ENCODE data around the gene PRPSAP2. TPM values are rescaled to one million over a fixed set of nuclear protein-coding genes. Genes with fewer than 3 reads are reported as not detected.

The PRPSAP2 gene
- total and polyA plus RNA-seq, 8 donors, result 27.3 to 57.4 (median 54.1) TPM

- H3K27me3 ChIP-seq, result no peaks in the 10 kb centered on the region
- no peak for TF ChIP-seq CTCF (IDR thresholded peaks at IDR 0.05)
- H3K4me1 ChIP-seq, result no peaks in the 10 kb centered on the region
- peaks cover 0 to 76% of the 10 kb centered on the region in 2 donors for H3K36me3 ChIP-seq
- no peaks in the 10 kb centered on the region for H3K9me3 ChIP-seq
- no peak overlapping the region for H3K27ac ChIP-seq
- intact Hi-C loops (cut with DNase I), result no loop called here
- H3K4me3 ChIP-seq, result no peak overlapping the region
- DNase-seq, result no peak
- ATAC-seq, result no peak
Observed at GRCh38 chr17:18910881-18911280, 53.0 kb downstream of the PRPSAP2 start.

- peaks cover 14 to 16% of the 10 kb centered on the region in 2 donors for H3K4me1 ChIP-seq
- intact Hi-C loops (cut with DNase I), result no loop called here
- ATAC-seq (no peak), DNase-seq (no peak)
- no peaks in the 10 kb centered on the region for H3K27me3 ChIP-seq
- H3K27ac ChIP-seq, result no peak overlapping the region
- no peak overlapping the region for H3K4me3 ChIP-seq
- no peak for TF ChIP-seq CTCF (IDR thresholded peaks at IDR 0.05)
- H3K36me3 ChIP-seq, result peaks cover 0 to 59% of the 10 kb centered on the region in 2 donors
- no peaks in the 10 kb centered on the region for H3K9me3 ChIP-seq
Observed at GRCh38 chr17:18916816-18917500, 59.0 kb downstream of the PRPSAP2 start.

GRCh38 chr17:18917506-18918032 lies 59.6 kb downstream of the PRPSAP2 start:
- DNase-seq, result no peak
- H3K27me3 ChIP-seq, result no peaks in the 10 kb centered on the region
- no peak for TF ChIP-seq CTCF (IDR thresholded peaks at IDR 0.05)

GRCh38 chr17:18919963-18920362 lies 62.0 kb downstream of the PRPSAP2 start:
- TF ChIP-seq CTCF (IDR thresholded peaks at IDR 0.05), result no peak
- Histone ChIP-seq H3K4me3 (no peak overlapping the region), H3K36me3 (peaks cover 0 to 38% of the 10 kb centered on the region in 2 donors), H3K27ac (peak overlapping the region in 1 of 2 donors; percentile 3), H3K27me3 (no peaks in the 10 kb centered on the region), H3K4me1 (peaks cover 17 to 19% of the 10 kb centered on the region in 2 donors), H3K9me3 (no peaks in the 10 kb centered on the region)
- DNase-seq (no peak), ATAC-seq (no peak)
- intact Hi-C loops (cut with DNase I), result no loop called here

More at GRCh38 chr17:18917506-18918032, 59.6 kb downstream of the PRPSAP2 start:
- Histone ChIP-seq H3K9me3 (no peaks in the 10 kb centered on the region), H3K27ac (no peak overlapping the region), H3K4me1 (peaks cover 17 to 19% of the 10 kb centered on the region in 2 donors), H3K4me3 (no peak overlapping the region), H3K36me3 (peaks cover 0 to 53% of the 10 kb centered on the region in 2 donors)
- intact Hi-C loops (cut with DNase I), result no loop called here
- ATAC-seq, result no peak

- no peaks in the 10 kb centered on the region for H3K27me3 ChIP-seq
- peaks cover 0 to 34% of the 10 kb centered on the region in 2 donors for H3K36me3 ChIP-seq
- ATAC-seq, result peak; percentile 70
- intact Hi-C loops (cut with DNase I), result no loop called here
- peak overlapping the region; percentile 20 to 48 for H3K27ac ChIP-seq
- no peaks in the 10 kb centered on the region for H3K9me3 ChIP-seq
- no peak for TF ChIP-seq CTCF (IDR thresholded peaks at IDR 0.05)
- DNase-seq, result no peak
- H3K4me1 ChIP-seq, result peaks cover 17 to 19% of the 10 kb centered on the region in 2 donors
- no peak overlapping the region for H3K4me3 ChIP-seq
Observed at GRCh38 chr17:18920911-18921441, 63.0 kb downstream of the PRPSAP2 start.
